AG08395 (cell line): ENCODE measurements around the gene C4B.
"Not testable (repeated sequence)": the region's sequence is repeated elsewhere in the genome, so short reads cannot be mapped to it uniquely, and the experiment has no call there.

Experiments
- DNase-seq: peaks from one replicate; pipeline ENCODE4 v3.0.0; 2012; ENCODE audit warnings: mixed read lengths, low spot score

Gene C4B

DNA sequence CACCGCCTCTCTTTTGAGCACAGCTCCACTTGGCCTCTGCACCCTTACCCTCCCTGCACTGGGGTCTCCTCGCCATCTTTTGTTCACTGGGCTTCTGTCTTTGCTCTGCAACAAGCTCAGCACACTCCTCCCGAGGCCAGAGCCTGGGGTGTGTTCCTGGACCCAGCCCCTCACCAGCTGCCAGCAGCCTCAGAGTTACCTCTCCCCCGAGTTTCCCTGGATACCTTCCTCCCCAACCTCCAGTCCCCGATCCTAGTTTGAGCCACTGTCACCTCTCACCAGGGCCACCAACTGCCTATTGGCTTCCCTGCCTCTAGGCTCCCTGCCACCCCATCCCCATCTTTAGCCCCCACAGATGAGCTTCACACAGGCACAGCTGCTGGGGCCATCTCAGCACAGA lies 36.0 kb downstream of the C4B start:
- no peak for DNase-seq

DNA sequence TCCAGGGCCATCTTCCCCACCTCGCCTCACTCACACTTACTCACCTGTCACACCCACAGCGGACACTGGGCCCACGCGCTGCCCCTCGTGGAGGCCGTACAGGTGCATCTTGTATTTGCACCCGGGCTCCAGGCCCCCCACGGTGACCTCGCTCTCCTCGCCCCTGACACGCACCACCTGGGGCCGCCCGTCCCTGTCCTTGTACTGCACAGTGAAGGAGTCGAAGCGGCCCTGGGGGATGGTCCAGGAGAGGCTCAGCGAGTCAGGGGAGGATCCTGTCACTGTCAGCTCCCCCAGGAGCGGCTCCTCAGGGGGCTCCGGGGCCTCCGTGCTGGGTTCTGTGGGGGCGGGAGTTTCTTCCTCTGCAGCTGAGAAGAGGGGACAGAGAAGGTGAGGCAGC lies 38.0 kb downstream of the C4B start:
- DNase-seq: not testable (repeated sequence)

DNA sequence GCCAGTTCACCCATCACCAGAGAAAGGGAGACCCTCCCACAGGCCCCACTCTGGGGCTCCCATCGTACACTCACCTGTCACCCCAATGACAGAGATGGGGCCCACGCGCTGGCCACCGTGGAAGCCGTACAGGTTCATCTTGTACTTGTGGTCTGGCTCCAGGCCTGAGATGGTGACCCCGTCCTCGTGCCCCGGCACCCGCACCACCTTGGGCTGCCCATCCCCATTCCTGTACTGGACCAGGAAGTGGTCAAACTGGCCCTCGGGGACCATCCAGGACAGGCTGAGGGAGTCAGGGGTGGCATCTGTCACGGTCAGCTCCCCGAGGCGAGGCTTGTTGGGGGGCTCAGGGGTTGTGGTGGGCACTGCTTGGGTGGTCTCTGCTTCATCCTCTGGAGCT lies 38.7 kb downstream of the C4B start:
- DNase-seq: not testable (repeated sequence)

DNA sequence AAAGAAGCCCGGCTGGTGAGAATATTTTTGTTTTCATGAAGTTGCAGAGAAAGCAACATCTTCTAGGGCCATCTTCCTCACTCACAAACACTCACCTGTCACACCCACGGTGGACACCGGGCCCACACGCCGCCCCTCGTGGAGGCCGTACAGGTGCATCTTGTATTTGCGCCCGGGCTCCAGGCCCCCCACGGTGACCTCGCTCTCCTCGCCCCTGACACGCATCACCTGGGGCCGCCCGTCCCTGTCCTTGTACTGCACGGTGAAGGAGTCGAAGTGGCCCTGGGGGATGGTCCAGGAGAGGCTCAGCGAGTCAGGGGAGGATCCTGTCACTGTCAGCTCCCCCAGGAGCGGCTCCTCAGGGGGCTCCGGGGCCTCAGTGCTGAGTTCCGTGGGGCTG lies 41.2 kb downstream of the C4B start:
- DNase-seq: not testable (repeated sequence)

DNA sequence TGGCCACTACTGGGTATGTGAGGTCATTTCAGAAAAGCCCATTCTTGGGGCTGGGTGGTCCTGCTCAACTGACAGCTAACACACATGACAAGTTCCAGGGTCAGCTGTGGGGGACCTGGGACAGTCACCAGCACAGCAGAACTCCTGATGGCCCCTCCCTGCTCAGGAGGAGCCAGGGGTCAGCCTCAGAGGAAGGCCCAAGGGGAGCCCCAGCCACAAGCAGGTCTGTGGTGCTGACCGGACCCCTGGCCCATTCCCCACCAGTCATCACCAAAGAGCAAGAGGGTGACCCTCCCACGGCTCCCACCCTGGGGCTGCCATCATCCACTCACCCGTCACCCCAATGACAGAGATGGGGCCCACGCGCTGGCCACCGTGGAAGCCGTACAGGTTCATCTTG lies 41.7 kb downstream of the C4B start:
- no peak for DNase-seq

DNA sequence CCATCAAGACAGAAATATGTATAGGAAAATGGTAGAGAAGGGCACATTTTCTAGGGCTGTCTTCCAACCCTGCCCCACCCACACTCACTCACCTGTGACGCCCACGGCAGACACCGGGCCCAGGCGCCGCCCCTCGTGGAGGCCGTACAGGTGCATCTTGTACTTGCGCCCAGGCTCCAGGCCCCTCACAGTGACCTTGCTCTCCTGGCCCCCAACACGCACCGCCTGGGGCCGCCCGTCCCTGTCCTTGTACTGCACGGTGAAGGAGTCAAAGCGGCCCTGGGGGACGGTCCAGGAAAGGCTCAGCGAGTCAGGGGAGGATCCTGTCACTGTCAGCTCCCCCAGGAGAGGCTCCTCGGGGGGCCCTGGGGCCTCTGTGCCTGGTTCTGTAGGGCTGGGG lies 43.4 kb downstream of the C4B start:
- no peak for DNase-seq

GRCh38 chr6:32058511-32058963 lies 43.9 kb downstream of the C4B start:
- no peak for DNase-seq

- no peak for DNase-seq
Measured at GRCh38 chr6:32060966-32061655, 46.5 kb downstream of the C4B start.

DNA sequence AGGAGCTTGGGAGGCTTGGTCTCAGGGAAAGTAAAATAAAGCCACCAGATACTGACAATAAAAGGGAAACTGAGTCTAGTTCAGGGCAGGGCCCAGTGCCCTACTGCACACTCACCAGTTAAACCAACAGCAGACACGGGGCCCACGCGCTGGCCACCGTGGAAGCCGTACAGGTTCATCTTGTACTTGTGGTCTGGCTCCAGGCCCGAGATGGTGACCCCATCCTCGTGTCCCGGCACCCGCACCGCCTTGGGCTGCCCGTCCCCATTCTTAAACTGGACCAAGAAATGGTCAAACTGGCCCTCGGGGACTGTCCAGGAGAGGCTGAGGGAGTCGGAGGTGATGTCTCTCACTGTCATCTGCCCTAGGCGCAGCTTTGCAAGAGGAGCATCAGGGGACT lies 50.1 kb downstream of the C4B start:
- DNase-seq: no peak

GRCh38 chr6:32067521-32067920 lies 52.9 kb downstream of the C4B start:
- DNase-seq: not testable (repeated sequence)

GRCh38 chr6:32068315-32068714 lies 53.7 kb downstream of the C4B start:
- DNase-seq: not testable (repeated sequence)

DNA sequence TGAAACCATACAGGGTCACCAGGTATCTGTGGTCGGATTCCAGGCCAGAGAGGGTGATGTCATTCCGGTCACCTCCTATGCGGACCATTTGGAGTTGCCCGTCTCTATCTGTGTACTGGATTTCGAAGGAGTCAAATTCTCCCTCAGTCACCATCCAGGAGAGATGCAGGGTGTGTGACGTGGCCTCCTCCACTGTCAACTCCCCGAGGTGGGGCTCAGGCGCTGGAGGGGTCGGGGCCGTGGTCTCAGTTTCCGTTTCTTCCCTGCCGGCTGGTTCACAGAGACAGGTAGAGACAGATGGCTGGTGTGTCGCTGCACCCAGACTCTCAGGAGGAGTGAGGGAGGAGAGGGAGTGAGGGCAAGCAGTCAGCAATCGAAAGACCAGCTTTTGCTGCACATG lies 54.3 kb downstream of the C4B start:
- DNase-seq: no peak

DNA sequence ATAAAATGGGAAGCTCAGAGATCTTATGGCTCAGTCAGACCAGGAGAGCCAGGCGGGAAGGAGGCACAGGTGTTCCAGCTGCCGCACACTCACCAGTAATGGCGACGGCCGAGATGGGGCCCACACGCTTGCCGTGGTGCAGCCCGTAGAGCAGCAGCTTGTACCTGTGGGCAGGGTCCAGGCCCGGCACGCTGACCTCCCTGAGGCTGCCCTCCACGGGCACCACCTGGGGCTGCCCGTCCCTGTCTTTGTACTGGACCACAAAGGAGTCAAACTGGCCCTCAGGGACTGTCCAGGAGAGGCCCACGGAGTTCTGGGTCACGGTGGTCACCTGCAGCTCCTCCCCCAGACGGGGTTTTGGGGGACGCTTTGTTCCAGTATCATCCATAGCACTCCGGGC lies 54.9 kb downstream of the C4B start:
- DNase-seq: no peak

DNA sequence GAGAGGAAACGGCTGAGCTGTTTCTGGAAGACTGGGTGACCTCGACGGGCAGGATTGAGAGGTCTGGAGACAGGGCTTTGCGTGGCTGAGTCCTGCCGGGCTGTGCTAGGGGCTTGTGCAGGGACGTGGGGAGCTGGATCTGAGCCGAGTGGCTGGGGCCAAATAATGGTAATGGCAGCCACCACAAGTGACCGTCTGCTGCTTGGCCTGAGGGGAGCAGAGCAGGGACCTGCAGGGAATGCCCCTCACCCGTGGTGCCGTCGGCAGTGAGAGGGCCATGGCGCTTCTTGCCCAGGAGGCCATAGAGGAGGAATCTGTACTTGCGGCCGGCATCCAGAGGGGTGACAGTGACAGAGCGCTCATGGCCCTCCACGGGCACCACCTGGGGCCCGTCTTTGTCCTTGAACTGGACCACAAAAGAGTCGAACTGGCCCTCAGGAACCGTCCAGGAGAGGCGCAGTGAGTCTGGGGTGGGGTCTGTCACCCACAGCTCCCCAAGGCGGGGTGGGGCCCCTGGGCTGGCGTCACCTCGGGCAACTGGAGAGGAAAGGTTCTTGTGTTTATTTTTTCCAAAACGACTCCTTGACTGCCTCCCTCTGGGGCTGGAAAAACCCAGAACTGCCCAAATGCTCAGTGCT lies 55.4 kb downstream of the C4B start:
- no peak for DNase-seq

- no peak for DNase-seq
Measured at GRCh38 chr6:32070814-32071543, 56.4 kb downstream of the C4B start.

- DNase-seq: no peak
Measured at GRCh38 chr6:32073101-32073500, 58.5 kb downstream of the C4B start.

- DNase-seq: no peak
Measured at GRCh38 chr6:32073613-32074012, 59.0 kb downstream of the C4B start.

DNA sequence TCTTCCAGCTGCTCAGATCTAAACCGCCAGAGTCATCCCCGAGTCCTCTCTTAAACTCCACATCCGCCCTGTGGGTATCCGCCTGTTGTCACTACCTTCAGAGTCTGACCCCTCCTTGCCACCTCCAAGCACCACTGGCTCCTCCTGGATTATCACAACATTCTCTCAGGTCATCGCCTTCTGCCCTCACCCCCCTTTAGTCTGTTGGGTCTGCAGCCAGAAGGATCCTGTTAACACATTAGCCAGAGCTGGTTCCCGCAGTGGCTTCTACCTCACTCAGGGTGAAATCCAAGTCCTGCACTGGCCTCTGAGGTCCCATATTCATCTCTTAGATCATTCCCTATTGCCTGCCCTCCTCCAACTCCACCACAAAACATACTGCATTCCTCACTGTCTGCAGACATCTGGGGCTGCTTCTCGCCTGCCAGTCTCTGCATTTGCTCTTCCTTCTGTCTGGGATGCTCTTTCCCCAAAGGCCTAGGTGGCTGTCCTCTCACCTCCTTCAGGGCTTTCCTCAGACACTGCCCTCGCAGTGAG lies 60.5 kb downstream of the C4B start:
- DNase-seq: peak; percentile 70

DNA sequence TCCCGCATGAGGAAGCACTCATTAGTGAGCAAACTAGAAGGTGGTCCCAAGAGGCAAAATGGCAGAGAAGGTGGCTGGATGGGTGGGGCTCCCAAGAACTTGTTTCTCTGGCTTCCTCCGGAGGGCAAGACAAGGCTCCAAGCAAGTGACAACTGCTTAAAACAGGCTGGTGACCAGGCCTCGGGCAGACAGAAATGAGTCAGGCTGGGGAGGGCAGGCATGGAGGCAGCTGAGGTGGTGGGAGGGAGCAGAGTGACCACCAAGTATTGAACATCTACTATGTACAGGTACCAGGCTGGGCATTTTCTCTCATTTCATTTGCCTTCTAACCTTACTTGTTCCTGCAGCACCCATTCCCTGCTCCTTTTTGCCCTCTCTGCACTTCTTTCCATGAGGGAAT lies 61.2 kb downstream of the C4B start:
- no peak for DNase-seq

GRCh38 chr6:32076321-32076809 lies 61.8 kb downstream of the C4B start:
- DNase-seq: peak; percentile 78

GRCh38 chr6:32079566-32080290 lies 65.1 kb downstream of the C4B start:
- DNase-seq: no peak
